ENCODE results near the gene ARHGEF28. TPM values are rescaled to one million over a fixed set of nuclear protein-coding genes. Genes with fewer than 3 reads are reported as not detected.
A peak's percentile ranks its signal among the peaks of the same experiment; 100 is the strongest.

ARHGEF28 gene
- total RNA-seq, 1 experiment from 2014 or later = 13.9 TPM

DNA sequence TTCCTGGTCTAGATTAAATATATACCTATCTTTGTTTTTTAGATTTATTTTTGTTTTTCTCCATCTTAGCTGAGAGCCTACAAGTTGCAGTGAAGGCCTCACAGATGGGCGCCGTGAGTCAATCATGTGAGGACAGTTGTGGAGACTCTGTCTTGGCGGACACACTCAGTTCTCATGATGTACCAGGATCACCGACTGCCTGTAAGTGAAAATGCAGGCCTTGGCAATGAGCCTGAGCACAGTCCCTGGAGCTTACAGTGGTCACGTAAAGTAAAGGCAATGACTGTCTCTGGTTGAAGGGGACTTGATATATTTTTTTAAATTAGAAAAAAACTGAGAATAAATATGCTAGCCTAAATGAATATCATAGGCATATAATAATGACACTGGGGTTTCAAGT is 271.9 kb downstream of the ARHGEF28 start:
- DNase-seq (ENCODE audit: low read depth) = no peak

DNA sequence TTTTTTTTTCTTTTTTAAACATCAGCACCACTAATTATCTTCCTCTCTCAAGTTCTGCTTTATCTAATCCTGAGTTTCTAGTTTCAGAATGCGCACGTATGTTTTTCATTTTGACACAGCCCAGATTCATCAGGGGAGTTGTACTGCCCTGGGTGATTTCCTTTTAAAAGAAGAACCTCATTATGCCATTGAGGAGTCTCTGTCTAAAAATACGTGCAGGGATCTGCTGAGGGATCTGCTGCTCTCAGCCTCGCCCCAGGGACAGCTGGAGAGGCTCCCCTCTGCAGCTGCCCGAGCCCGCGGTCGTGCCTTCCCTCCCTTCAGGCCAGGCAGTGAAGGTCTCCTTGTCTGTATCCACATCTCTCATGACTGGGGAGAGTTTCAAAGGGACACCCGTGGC is 273.1 kb downstream of the ARHGEF28 start:
- DNase-seq (ENCODE audit: low read depth) = no peak

DNA sequence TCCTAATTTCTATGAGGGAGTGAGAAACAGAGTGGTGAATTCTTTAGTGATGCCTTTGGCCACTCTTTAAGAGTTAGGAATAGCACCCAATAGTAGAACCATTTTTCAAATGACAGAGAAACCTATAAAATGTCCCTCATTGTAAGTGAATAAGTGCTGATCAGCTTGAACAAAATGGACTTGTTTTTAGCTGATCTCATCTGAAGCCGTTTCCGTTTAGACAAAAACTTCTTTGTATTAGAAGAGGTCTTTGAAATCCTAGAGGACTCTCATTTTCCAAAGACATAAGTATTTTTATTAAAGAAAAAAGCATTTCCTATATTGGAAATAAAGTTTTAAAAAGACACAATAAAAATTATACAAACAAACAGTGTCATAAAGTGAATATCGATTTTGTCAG is 273.9 kb downstream of the ARHGEF28 start:
- DNase-seq (ENCODE audit: low read depth) = no peak

- DNase-seq (ENCODE audit: low read depth) = no peak
Observed at GRCh38 chr5:73900566-73900965, 274.6 kb downstream of the ARHGEF28 start.

GRCh38 chr5:73901043-73901442 is 275.0 kb downstream of the ARHGEF28 start:
- DNase-seq (ENCODE audit: low read depth) = peak; percentile 71

DNA sequence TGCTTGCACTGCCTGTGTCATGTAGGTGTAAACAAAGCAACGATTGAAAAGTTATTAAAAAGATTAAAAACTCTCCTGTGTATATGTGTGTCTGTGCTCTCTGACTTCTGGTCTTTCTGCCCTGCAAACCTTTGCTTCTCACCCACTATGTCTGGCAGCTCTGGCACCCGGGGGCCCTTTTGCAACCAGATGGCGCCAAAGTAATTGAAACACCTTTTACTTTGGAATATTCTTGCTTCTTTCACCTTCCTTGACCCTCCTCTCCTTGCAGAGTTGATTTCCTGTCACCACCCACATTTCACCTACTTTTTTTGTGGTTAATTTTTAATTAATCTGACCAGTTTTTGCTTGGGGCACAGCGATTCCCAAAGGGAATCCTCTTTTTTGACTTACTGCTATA is 275.5 kb downstream of the ARHGEF28 start:
- DNase-seq (ENCODE audit: low read depth) = peak; percentile 52

GRCh38 chr5:73902327-73903051 is 276.5 kb downstream of the ARHGEF28 start:
- DNase-seq (ENCODE audit: low read depth) = peak; percentile 36

DNA sequence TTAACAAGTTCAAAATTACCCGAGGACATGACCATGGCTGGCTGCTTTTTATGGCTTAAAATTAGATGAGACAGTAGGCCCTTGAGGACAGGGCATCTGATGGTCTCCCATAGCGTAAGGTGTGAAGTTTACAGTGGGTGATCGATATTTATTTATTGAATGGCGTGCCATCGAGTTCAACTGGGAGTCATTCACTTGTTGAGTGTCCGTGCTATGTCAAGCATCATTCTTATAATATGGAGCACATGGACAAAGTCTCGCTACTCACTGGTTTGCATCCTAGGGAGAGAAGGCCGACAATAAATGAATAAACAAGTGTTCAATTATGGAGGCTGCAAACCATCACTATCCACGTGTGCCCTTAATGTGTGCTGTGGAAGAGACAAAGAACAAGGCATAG is 277.2 kb downstream of the ARHGEF28 start:
- no peak for DNase-seq (ENCODE audit: low read depth)

DNA sequence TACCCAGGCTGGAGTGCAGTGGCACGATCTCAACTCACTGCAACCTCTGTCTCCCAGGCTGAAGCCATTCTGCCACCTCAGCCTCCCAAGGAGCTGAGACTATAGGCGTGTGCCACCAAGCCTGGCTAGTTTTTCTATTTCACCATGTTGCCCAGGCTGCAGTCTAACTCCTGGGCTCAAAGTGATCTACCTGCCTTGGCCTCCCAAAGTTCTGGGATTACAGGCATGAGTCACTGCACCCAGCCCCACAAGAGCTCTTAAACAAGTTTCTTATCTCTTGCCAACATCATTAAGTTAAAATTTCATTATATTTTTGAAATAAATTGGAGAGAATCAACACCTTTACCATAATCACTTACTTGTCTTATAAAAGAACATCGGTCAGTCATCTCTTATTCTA is 280.3 kb downstream of the ARHGEF28 start:
- DNase-seq (ENCODE audit: low read depth) = no peak

DNA sequence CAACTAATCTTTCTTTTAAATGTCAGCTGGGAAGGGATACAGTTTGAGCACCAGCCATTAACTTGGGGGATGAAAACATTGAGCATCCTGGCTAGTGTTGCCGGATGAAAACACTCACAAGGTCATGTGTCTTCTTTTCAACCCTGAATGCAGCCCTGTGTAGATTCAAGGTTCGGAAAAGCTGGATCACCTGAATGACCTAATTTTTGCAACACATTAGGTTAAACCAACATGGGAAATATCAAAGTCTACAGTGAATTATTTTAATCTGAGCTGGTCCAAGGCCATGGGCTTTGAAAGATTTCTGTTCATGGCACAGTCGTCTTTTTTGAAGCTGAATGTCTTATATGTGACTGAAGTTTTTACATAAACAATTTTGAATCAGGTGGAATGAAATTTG is 281.2 kb downstream of the ARHGEF28 start:
- no peak for DNase-seq (ENCODE audit: low read depth)

DNA sequence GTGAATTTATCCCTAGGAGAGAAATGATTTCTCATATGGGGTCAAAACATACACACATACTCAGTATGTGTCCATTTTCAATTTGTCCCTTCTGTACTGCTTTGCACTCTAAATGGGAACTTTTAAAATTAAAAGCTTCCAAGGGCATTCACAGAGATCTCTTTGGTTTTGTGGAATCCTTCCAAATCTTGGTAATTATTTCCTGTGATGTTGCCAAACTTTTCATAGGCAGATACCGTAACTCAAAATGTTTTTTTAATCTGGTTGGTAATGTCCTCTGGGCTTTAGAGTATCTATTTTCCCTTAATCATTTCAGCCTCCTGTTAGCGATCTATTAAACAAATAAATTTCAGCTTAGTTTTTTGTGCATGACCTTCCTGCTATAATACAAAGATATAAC is 282.4 kb downstream of the ARHGEF28 start:
- no peak for DNase-seq (ENCODE audit: low read depth)

GRCh38 chr5:73908846-73909245 is 282.9 kb downstream of the ARHGEF28 start:
- DNase-seq (ENCODE audit: low read depth) = no peak

GRCh38 chr5:73909474-73909873 is 283.5 kb downstream of the ARHGEF28 start:
- DNase-seq (ENCODE audit: low read depth) = no peak

- DNase-seq (ENCODE audit: low read depth) = no peak
Observed at GRCh38 chr5:73911761-73912393, 285.9 kb downstream of the ARHGEF28 start.

- no peak for DNase-seq (ENCODE audit: low read depth)
Observed at GRCh38 chr5:73912821-73913271, 286.9 kb downstream of the ARHGEF28 start.

- DNase-seq (ENCODE audit: low read depth) = no peak
Observed at GRCh38 chr5:73913971-73914370, 288.0 kb downstream of the ARHGEF28 start.

DNA sequence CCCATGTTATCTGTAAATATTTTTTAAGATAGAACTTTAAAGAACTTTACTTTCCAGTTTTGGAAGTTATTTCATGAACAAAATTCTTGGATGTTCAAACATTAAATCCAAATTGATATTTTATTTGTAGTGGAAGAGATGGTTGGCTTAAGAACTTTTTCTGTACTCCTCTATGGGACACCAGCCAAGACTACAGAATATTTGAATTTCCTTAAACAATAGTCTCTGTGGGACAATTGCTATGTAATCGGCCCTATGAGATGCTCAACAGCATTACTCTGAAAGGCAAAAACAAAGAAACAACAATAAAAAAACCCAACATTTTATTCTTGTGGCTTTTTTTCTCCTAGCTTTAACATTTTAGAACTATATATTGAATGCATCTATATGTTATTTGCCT is 289.3 kb downstream of the ARHGEF28 start:
- DNase-seq (ENCODE audit: low read depth) = no peak

- DNase-seq (ENCODE audit: low read depth) = no peak
Observed at GRCh38 chr5:73917433-73917832, 291.4 kb downstream of the ARHGEF28 start.

DNA sequence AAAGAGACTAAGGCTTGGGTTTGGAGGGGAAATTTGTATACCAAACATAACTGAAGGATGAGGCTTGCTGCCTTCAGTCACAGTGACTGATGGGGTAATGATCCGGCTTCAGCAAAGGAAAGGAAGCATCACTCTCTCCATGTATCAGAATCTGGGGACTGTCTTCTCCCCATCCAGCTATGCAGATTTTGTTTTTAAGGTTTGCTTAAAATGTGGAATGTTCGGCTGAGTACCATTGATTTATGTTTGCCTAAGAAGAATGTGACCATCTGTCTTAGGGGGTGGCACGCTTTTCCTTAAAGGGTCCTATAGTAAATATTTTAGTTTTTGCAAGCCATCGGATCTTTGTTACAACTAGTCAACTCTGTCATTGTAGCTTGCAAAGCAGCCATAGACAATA is 291.9 kb downstream of the ARHGEF28 start:
- DNase-seq (ENCODE audit: low read depth) = no peak

- DNase-seq (ENCODE audit: low read depth) = no peak
Observed at GRCh38 chr5:73918791-73919221, 292.8 kb downstream of the ARHGEF28 start.

- no peak for DNase-seq (ENCODE audit: low read depth)
Observed at GRCh38 chr5:73921741-73922140, 295.7 kb downstream of the ARHGEF28 start.

DNA sequence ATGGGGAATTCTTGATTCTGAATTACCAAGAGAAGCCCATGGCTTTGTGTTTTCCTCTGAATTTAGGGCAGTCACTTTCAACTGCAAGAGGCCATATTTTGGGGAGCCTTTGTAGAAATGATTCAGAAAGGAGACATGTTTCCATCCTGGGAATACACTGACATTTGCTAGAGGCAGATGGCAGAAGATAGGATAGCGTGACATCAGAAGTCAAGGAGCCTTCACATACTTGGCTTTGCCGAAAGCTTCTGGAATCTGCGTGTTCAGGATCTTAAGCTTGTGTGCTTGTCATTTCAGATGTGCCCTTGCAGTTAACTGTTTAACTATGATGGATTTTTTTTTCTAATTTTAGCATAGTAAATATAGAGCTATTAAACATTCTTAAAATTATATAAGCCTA is 296.2 kb downstream of the ARHGEF28 start:
- DNase-seq (ENCODE audit: low read depth) = no peak

All from HT1080 (cell line).